ENCODE data around the gene KCNG2.

Gene KCNG2

GRCh38 chr18:79878741-79879378 is 81.1 kb downstream of the KCNG2 start:
- Histone ChIP-seq H3K4me2 (ENCODE audit: low read length) (no peak overlapping the region), H3K4me3 (ENCODE audit: low read length) (no peak overlapping the region), H3K9me3 (ENCODE audit: insufficient read depth, low read length) (no peaks in the 10 kb centered on the region), H3K79me2 (ENCODE audit: low read length) (no peaks in the 10 kb centered on the region), H3K9ac (ENCODE audit: low read length) (no peak overlapping the region), H3K36me3 (replicated peaks; ENCODE audit: low read depth, low read length) (no peaks in the 10 kb centered on the region), H3K4me1 (ENCODE audit: low read length) (no peaks in the 10 kb centered on the region), H2AFZ (ENCODE audit: low read depth, low read length) (no peak overlapping the region), H3K27ac (ENCODE audit: low read length) (no peak overlapping the region), H3K27me3 (ENCODE audit: low read depth, low read length) (no peaks in the 10 kb centered on the region), H4K20me1 (ENCODE audit: insufficient read depth, low read length) (no peaks in the 10 kb centered on the region)
- TF ChIP-seq EZH2phosphoT487 (IDR thresholded peaks at IDR 0.05; ENCODE audit: low read depth), result no peak
- TF ChIP-seq CTCF (IDR thresholded peaks at IDR 0.05; ENCODE audit: low read depth, low read length), result no peak

- H3K9me3 ChIP-seq (ENCODE audit: insufficient read depth, low read length), result no peaks in the 10 kb centered on the region
- no peaks in the 10 kb centered on the region for H3K36me3 ChIP-seq (replicated peaks; ENCODE audit: low read depth, low read length)
- no peak for TF ChIP-seq CTCF (IDR thresholded peaks at IDR 0.05; ENCODE audit: low read depth, low read length)
- no peak for TF ChIP-seq EZH2phosphoT487 (IDR thresholded peaks at IDR 0.05; ENCODE audit: low read depth)
- H3K79me2 ChIP-seq (ENCODE audit: low read length), result no peaks in the 10 kb centered on the region
- no peak overlapping the region for H3K27ac ChIP-seq (ENCODE audit: low read length)
- H2AFZ ChIP-seq (ENCODE audit: low read depth, low read length), result no peak overlapping the region
- no peaks in the 10 kb centered on the region for H4K20me1 ChIP-seq (ENCODE audit: insufficient read depth, low read length)
- H3K4me2 ChIP-seq (ENCODE audit: low read length), result no peak overlapping the region
- H3K9ac ChIP-seq (ENCODE audit: low read length), result no peak overlapping the region
- H3K27me3 ChIP-seq (ENCODE audit: low read depth, low read length), result no peaks in the 10 kb centered on the region
- no peak overlapping the region for H3K4me3 ChIP-seq (ENCODE audit: low read length)
- no peaks in the 10 kb centered on the region for H3K4me1 ChIP-seq (ENCODE audit: low read length)
Measured at GRCh38 chr18:79879566-79879965, 81.8 kb downstream of the KCNG2 start.

- H3K9me3 ChIP-seq (ENCODE audit: insufficient read depth, low read length), result no peaks in the 10 kb centered on the region
- H4K20me1 ChIP-seq (ENCODE audit: insufficient read depth, low read length), result no peaks in the 10 kb centered on the region
- H3K4me3 ChIP-seq (ENCODE audit: low read length), result no peak overlapping the region
- H3K27me3 ChIP-seq (ENCODE audit: low read depth, low read length), result no peaks in the 10 kb centered on the region
- no peak overlapping the region for H3K9ac ChIP-seq (ENCODE audit: low read length)
- no peak overlapping the region for H2AFZ ChIP-seq (ENCODE audit: low read depth, low read length)
- H3K27ac ChIP-seq (ENCODE audit: low read length), result no peak overlapping the region
- H3K79me2 ChIP-seq (ENCODE audit: low read length), result no peaks in the 10 kb centered on the region
- H3K4me2 ChIP-seq (ENCODE audit: low read length), result no peak overlapping the region
- TF ChIP-seq EZH2phosphoT487 (IDR thresholded peaks at IDR 0.05; ENCODE audit: low read depth) (no peak), CTCF (IDR thresholded peaks at IDR 0.05; ENCODE audit: low read depth, low read length) (no peak)
- H3K36me3 ChIP-seq (replicated peaks; ENCODE audit: low read depth, low read length), result no peaks in the 10 kb centered on the region
- no peaks in the 10 kb centered on the region for H3K4me1 ChIP-seq (ENCODE audit: low read length)
Measured at GRCh38 chr18:79881695-79882094, 84.0 kb downstream of the KCNG2 start.

GRCh38 chr18:79882522-79883241 is 84.9 kb downstream of the KCNG2 start:
- no peak overlapping the region for H2AFZ ChIP-seq (ENCODE audit: low read depth, low read length)
- no peak overlapping the region for H3K9ac ChIP-seq (ENCODE audit: low read length)
- H3K4me1 ChIP-seq (ENCODE audit: low read length), result no peaks in the 10 kb centered on the region
- H3K27me3 ChIP-seq (ENCODE audit: low read depth, low read length), result no peaks in the 10 kb centered on the region
- TF ChIP-seq EZH2phosphoT487 (IDR thresholded peaks at IDR 0.05; ENCODE audit: low read depth), result no peak
- TF ChIP-seq CTCF (IDR thresholded peaks at IDR 0.05; ENCODE audit: low read depth, low read length), result no peak
- no peak overlapping the region for H3K4me2 ChIP-seq (ENCODE audit: low read length)
- no peaks in the 10 kb centered on the region for H3K36me3 ChIP-seq (replicated peaks; ENCODE audit: low read depth, low read length)
- H3K9me3 ChIP-seq (ENCODE audit: insufficient read depth, low read length), result no peaks in the 10 kb centered on the region
- no peak overlapping the region for H3K4me3 ChIP-seq (ENCODE audit: low read length)
- H4K20me1 ChIP-seq (ENCODE audit: insufficient read depth, low read length), result no peaks in the 10 kb centered on the region
- no peaks in the 10 kb centered on the region for H3K79me2 ChIP-seq (ENCODE audit: low read length)
- H3K27ac ChIP-seq (ENCODE audit: low read length), result no peak overlapping the region
